Spleen (tissue), 7 donors: ENCODE measurements around the gene OR7C2.

Source experiments
- POLR2A ChIP-seq, 3 donors: fragments of 450-650 bp; IDR thresholded peaks; one replicate each; pipeline ENCODE4 v1.5.1; 2017; ENCODE audit warnings: antibody characterized with exemption in 3 of 3, mild to moderate bottlenecking in 1 of 3
- TF ChIP-seq, protein P1 (sequence below), 11 experiments: fragments of 200-600 bp in 7 of 11; fragments of 450-650 bp in 4 of 11; sonication (generic) in 4 of 11; IDR thresholded peaks in 8 of 11; conservative IDR thresholded peaks in 3 of 11; 1 replicate in 7 of 11; 2 replicates in 4 of 11; pipeline versions ENCODE4 v1.4.0 to v1.8.0; 2016 to 2021; ENCODE audit warnings: antibody characterized with exemption in 11 of 11, inconsistent platforms in 4 of 11, mild to moderate bottlenecking in 1 of 11
- donor health status: DM: no; HTN: no; CAD: no; lungs with moderate emphysema.
- donor health status: DM: no; HTN: no; CAD: no.
- donor health status: DM: no; HTN: no; CAD: no.

GRCh38 chr19:14901675-14902260, 39.5 kb upstream of the OR7C2 start:
- no peak for TF ChIP-seq POLR2A (IDR thresholded peaks at IDR 0.05)
- TF ChIP-seq, protein P1, sequence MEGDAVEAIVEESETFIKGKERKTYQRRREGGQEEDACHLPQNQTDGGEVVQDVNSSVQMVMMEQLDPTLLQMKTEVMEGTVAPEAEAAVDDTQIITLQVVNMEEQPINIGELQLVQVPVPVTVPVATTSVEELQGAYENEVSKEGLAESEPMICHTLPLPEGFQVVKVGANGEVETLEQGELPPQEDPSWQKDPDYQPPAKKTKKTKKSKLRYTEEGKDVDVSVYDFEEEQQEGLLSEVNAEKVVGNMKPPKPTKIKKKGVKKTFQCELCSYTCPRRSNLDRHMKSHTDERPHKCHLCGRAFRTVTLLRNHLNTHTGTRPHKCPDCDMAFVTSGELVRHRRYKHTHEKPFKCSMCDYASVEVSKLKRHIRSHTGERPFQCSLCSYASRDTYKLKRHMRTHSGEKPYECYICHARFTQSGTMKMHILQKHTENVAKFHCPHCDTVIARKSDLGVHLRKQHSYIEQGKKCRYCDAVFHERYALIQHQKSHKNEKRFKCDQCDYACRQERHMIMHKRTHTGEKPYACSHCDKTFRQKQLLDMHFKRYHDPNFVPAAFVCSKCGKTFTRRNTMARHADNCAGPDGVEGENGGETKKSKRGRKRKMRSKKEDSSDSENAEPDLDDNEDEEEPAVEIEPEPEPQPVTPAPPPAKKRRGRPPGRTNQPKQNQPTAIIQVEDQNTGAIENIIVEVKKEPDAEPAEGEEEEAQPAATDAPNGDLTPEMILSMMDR (IDR thresholded peaks at IDR 0.05 in 8 of 11, conservative IDR thresholded peaks at IDR 0.05 in 3 of 11): no peak
